ENCODE data around the gene BSDC1.
A peak's percentile ranks its signal among the peaks of the same experiment; 100 is the strongest.

- TF ChIP-seq, protein P1, sequence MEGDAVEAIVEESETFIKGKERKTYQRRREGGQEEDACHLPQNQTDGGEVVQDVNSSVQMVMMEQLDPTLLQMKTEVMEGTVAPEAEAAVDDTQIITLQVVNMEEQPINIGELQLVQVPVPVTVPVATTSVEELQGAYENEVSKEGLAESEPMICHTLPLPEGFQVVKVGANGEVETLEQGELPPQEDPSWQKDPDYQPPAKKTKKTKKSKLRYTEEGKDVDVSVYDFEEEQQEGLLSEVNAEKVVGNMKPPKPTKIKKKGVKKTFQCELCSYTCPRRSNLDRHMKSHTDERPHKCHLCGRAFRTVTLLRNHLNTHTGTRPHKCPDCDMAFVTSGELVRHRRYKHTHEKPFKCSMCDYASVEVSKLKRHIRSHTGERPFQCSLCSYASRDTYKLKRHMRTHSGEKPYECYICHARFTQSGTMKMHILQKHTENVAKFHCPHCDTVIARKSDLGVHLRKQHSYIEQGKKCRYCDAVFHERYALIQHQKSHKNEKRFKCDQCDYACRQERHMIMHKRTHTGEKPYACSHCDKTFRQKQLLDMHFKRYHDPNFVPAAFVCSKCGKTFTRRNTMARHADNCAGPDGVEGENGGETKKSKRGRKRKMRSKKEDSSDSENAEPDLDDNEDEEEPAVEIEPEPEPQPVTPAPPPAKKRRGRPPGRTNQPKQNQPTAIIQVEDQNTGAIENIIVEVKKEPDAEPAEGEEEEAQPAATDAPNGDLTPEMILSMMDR (IDR thresholded peaks at IDR 0.05), result peak; percentile 26
- TF ChIP-seq ZFX (IDR thresholded peaks at IDR 0.05; ENCODE audit: borderline replicate concordance), result no peak
Observed at GRCh38 chr1:32362474-32363313, 31.5 kb downstream of the BSDC1 start, which contains the start of the genes FAM229A and TSSK3.

Measured in 22Rv1 (cell line).